Neutrophil (primary cell): ENCODE data around the gene PPP6R3.

Experiments used
- H3K27ac ChIP-seq: fragments of 200-600 bp; sonication (generic); 2 replicates; pipeline ENCODE4 v1.5.1; 2016; ENCODE audit warnings: mild to moderate bottlenecking, moderate library complexity
- H3K27me3 ChIP-seq: fragments of 200-600 bp; sonication (generic); 2 replicates; pipeline ENCODE4 v1.6.0; 2016; ENCODE audit warnings: mild to moderate bottlenecking
- H3K36me3 ChIP-seq: fragments of 200-600 bp; sonication (generic); 2 replicates; pipeline ENCODE4 v1.5.1; 2017
- H3K4me1 ChIP-seq, 2 experiments: fragments of 200-600 bp in 1 of 2; sonication (generic) in 1 of 2; 1 replicate in 1 of 2; 2 replicates in 1 of 2; pipeline versions ENCODE4 v1.5.1 to v1.6.1; 2013 to 2016; ENCODE audit warnings: low read depth in 1 of 2, low read length in 1 of 2, mild to moderate bottlenecking in 1 of 2, moderate library complexity in 1 of 2; ENCODE audit not compliant: control insufficient read depth in 1 of 2, insufficient read depth in 1 of 2
- H3K4me3 ChIP-seq, 2 experiments: fragments of 200-600 bp in 1 of 2; sonication (generic) in 1 of 2; 1 replicate in 1 of 2; 2 replicates in 1 of 2; pipeline ENCODE4 v1.5.1; 2013 to 2016; ENCODE audit warnings: low read depth in 1 of 2, low read length in 1 of 2, mild to moderate bottlenecking in 1 of 2, moderate library complexity in 1 of 2
- H3K9me3 ChIP-seq: fragments of 200-600 bp; sonication (generic); 2 replicates; pipeline ENCODE4 v1.5.1; 2016
- TF ChIP-seq, protein P1 (sequence below): fragments of 200-600 bp; sonication (generic); IDR thresholded peaks from 2 replicates; pipeline ENCODE4 v1.5.1; 2016; ENCODE audit warnings: antibody characterized with exemption

Gene PPP6R3

DNA sequence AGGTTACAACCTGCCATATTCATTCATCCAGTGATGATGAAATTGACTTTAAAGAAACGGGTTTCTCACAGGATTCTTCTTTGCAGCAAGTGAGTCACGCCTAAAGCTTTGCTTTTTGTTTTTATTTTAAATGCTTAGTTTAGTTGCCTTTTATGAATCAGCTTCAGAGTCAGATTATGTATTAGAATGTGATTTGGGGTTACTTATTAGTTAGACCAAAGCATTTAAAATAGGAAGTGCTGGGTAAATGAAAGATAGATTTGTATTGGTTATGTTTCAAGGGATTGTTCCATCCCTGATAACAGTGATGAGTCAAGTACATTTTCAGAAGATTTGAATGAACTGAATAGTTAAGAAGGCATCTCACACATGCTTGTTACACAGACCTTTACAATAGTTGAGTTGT is 122.5 kb downstream of the PPP6R3 start:
- Histone ChIP-seq H3K36me3 (peaks cover 87% of the 10 kb centered on the region), H3K27ac (no peak overlapping the region), H3K4me3 (no peak overlapping the region), H3K4me1 (no peaks in the 10 kb centered on the region), H3K27me3 (no peaks in the 10 kb centered on the region), H3K9me3 (no peaks in the 10 kb centered on the region)
- TF ChIP-seq, protein P1, sequence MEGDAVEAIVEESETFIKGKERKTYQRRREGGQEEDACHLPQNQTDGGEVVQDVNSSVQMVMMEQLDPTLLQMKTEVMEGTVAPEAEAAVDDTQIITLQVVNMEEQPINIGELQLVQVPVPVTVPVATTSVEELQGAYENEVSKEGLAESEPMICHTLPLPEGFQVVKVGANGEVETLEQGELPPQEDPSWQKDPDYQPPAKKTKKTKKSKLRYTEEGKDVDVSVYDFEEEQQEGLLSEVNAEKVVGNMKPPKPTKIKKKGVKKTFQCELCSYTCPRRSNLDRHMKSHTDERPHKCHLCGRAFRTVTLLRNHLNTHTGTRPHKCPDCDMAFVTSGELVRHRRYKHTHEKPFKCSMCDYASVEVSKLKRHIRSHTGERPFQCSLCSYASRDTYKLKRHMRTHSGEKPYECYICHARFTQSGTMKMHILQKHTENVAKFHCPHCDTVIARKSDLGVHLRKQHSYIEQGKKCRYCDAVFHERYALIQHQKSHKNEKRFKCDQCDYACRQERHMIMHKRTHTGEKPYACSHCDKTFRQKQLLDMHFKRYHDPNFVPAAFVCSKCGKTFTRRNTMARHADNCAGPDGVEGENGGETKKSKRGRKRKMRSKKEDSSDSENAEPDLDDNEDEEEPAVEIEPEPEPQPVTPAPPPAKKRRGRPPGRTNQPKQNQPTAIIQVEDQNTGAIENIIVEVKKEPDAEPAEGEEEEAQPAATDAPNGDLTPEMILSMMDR: no peak

DNA sequence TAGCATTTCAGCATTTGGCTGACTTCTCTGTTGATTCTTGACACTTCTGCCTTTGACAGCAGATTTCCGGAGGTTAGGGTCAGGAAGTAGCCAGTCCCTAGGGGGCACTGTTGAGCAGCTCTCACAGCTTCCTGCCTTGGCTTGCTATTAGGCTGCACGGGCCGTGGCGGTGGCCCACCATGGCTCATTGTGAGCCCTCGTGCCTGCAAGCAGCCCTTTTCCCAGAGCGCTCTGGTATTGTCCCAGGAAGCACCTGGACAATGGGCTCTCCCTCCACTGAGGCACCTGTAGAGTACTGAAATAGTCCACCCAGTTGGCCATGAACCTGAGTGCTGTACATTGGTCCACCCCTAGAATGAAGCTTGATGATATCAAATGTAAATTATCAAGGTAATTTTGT is 123.5 kb downstream of the PPP6R3 start:
- TF ChIP-seq, protein P1: peak; percentile 35
- Histone ChIP-seq H3K36me3 (peaks cover 87% of the 10 kb centered on the region), H3K4me3 (no peak overlapping the region), H3K4me1 (no peaks in the 10 kb centered on the region), H3K27me3 (no peaks in the 10 kb centered on the region), H3K27ac (peak overlapping the region; percentile 1), H3K9me3 (no peaks in the 10 kb centered on the region)

DNA sequence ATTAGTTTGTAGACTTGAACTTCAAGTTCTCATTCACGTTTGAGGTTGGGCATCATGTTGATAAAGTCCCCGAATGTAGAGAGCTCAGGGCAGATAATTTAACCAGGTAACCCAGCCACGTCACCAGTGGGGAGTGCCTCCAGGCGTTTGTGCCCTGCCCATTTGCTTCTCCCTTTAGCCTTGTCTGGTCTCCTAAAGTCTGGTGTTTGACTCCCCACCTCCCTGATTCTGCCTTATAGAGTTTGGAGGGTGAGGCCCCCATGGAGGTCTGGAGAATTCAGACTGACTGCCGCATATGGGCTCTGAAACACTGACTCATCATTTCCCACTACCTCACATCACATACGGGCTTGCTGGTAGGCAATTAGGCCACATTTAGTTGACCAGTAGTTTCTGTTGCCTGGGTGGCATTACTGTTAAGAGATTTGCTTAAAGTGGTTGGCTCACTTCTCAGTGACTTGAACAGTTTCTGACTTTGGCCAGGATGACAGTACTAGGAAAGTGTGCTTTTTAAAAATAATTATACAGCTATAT is 124.5 kb downstream of the PPP6R3 start:
- Histone ChIP-seq H3K36me3 (peaks cover 86% of the 10 kb centered on the region), H3K27ac (no peak overlapping the region), H3K27me3 (no peaks in the 10 kb centered on the region), H3K4me3 (no peak overlapping the region), H3K9me3 (no peaks in the 10 kb centered on the region), H3K4me1 (no peaks in the 10 kb centered on the region)
- TF ChIP-seq, protein P1: no peak

DNA sequence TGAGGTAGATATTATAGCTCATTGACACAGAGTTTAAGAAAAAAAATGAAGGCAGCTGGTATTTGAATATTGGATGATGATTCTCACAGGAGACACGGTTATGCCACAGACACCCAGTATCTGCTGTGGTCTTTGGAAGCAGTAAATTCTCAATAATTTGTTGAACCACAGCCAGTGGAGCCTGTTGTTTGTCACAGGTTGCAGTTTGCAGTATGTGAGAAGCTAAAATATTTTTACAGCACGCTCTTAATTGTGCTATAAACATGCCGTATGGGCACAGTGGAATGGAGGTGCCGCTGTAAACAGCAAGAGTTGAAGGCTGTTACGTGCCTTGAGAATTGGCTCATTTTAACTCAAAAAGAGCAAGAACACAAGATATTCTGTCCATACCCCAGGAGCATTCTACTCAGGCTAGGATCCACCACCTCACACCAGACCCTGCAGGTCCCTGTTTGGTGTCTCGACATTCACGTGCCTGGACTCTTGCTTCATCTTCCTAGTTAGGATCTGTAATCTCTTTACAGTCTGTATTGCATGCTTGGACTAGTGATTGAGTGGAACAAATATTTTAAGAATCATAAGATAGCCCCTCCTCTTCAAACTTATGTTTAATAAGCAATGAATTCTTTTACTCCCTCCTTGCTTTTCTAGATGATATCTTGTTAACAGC is 129.1 kb downstream of the PPP6R3 start:
- no peaks in the 10 kb centered on the region for H3K9me3 ChIP-seq
- peaks cover 86% of the 10 kb centered on the region for H3K36me3 ChIP-seq
- H3K27ac ChIP-seq: no peak overlapping the region

DNA sequence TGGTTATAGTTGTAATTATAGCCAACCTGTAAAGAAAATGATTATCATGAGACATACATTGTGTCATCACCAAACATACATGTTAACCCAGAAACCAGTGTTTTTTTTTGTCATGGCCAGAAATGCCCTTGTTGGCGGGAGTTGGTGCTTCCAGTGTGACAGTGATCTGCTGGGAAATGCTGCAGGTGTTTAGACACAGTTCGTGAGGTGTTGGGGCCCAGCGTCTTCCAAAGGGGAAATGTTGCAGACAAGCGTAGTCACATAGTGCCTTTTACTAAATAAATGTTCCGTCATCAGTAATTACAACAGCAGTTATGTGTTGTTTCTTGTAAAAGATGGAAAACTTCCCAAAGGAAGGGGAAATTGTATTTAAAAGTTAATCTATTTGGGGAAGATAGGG is 131.2 kb downstream of the PPP6R3 start:
- Histone ChIP-seq H3K4me1 (no peaks in the 10 kb centered on the region), H3K36me3 (peaks cover 84% of the 10 kb centered on the region), H3K4me3 (no peak overlapping the region), H3K27ac (no peak overlapping the region), H3K9me3 (no peaks in the 10 kb centered on the region), H3K27me3 (no peaks in the 10 kb centered on the region)
- TF ChIP-seq, protein P1: no peak

More for the DNA sequence above, 129.1 kb downstream of the PPP6R3 start:
- H3K4me1 ChIP-seq: no peaks in the 10 kb centered on the region
- TF ChIP-seq, protein P1: no peak
- H3K4me3 ChIP-seq: no peak overlapping the region
- no peaks in the 10 kb centered on the region for H3K27me3 ChIP-seq
